IMR-90 (cell line): ENCODE results near the gene RFPL4AL1. TPM values are rescaled to one million over a fixed set of nuclear protein-coding genes. Genes with fewer than 3 reads are reported as not detected.
"Not testable (repeated sequence)": the region's sequence is repeated elsewhere in the genome, so short reads cannot be mapped to it uniquely, and the experiment has no call there.

Experiments used
- ATAC-seq: fragments of 200-7000 bp; cut with Tn5 transposase; 2 replicates; pipeline ENCODE4 v1.9.1; 2020; ENCODE audit warnings: low read depth, mild to moderate bottlenecking, moderate library complexity
- BruUV-seq: library from RNA; stranded (reverse); fragments of 400-500 nt; replicated peaks from 2 replicates; lab custom pipeline; 2021; lab: Mats Ljungman, UMichigan
- CTCF ChIA-PET: fragments of 300-600 bp; formaldehyde crosslinking; extraction: SDS; loops from one replicate; lab custom pipeline; 2021; ENCODE audit warnings: antibody characterized with exemption; lab: Yijun Ruan, JAX
- POLR2A ChIA-PET: fragments of 300-600 bp; sonication (Branson Sonifier 250); formaldehyde crosslinking; loops from one replicate; lab custom pipeline; 2022; ENCODE audit warnings: antibody characterized with exemption; ENCODE audit not compliant: unreplicated experiment; lab: Charles Lee
- DNase-seq: peaks from one replicate; pipeline ENCODE4 v3.0.0; 2013
- H2AFZ ChIP-seq: replicated peaks from 2 replicates; pipeline ENCODE3; 2013; ENCODE audit warnings: low read length, mild to moderate bottlenecking; ENCODE audit not compliant: poor library complexity
- H2AK5ac ChIP-seq: 2 replicates; pipeline ENCODE4 v1.6.1; 2013; ENCODE audit warnings: low read depth, low read length, inconsistent platforms
- H2AK9ac ChIP-seq: replicated peaks from 2 replicates; pipeline ENCODE3; 2013; ENCODE audit warnings: mild to moderate bottlenecking, low read depth, low read length, moderate library complexity; ENCODE audit not compliant: poor library complexity
- H2BK120ac ChIP-seq: 2 replicates; pipeline ENCODE4 v1.6.1; 2013; ENCODE audit warnings: low read depth, low read length, inconsistent platforms
- H2BK15ac ChIP-seq: 3 replicates; pipeline ENCODE4 v1.6.1; 2013; ENCODE audit warnings: low read depth, low read length, inconsistent platforms
- H2BK20ac ChIP-seq: 2 replicates; pipeline ENCODE4 v1.6.1; 2013; ENCODE audit warnings: low read depth, mild to moderate bottlenecking, inconsistent platforms, low read length, moderate library complexity
- H2BK5ac ChIP-seq: 2 replicates; pipeline ENCODE4 v1.6.1; 2013; ENCODE audit warnings: mild to moderate bottlenecking, low read depth, low read length, inconsistent platforms; ENCODE audit not compliant: poor library complexity, severe bottlenecking
- H3K14ac ChIP-seq: replicated peaks from 2 replicates; pipeline ENCODE4 v1.6.1; 2013; ENCODE audit warnings: low read depth, low read length, inconsistent platforms
- H3K18ac ChIP-seq: 2 replicates; pipeline ENCODE4 v1.6.1; 2013; ENCODE audit warnings: low read depth, low read length, control low read depth
- H3K23ac ChIP-seq: 2 replicates; pipeline ENCODE4 v1.6.1; 2013; ENCODE audit warnings: low read depth, low read length, inconsistent platforms
- H3K27ac ChIP-seq: 2 replicates; pipeline ENCODE4 v1.5.1; 2013; ENCODE audit warnings: mild to moderate bottlenecking, control low read depth, low read length; ENCODE audit not compliant: insufficient read depth
- H3K27me3 ChIP-seq: 2 replicates; pipeline ENCODE4 v1.6.1; 2013; ENCODE audit warnings: low read length; ENCODE audit not compliant: control insufficient read depth, insufficient read depth
- H3K36me3 ChIP-seq: 2 replicates; pipeline ENCODE4 v1.6.1; 2013; ENCODE audit warnings: low read length, mixed read lengths; ENCODE audit not compliant: control insufficient read depth, insufficient read depth
- H3K4ac ChIP-seq: 2 replicates; pipeline ENCODE4 v1.6.1; 2013; ENCODE audit warnings: low read depth, low read length, inconsistent platforms
- H3K4me1 ChIP-seq: 2 replicates; pipeline ENCODE4 v1.6.1; 2013; ENCODE audit warnings: low read length, mixed read lengths; ENCODE audit not compliant: control insufficient read depth, insufficient read depth
- H3K4me2 ChIP-seq: 2 replicates; pipeline ENCODE4 v1.6.1; 2013; ENCODE audit warnings: low read depth, mild to moderate bottlenecking, control low read depth, low read length, moderate library complexity
- H3K4me3 ChIP-seq: 2 replicates; pipeline ENCODE4 v1.5.1; 2013; ENCODE audit warnings: low read depth, mild to moderate bottlenecking, control low read depth, low read length, moderate library complexity; ENCODE audit not compliant: insufficient read depth
- H3K56ac ChIP-seq: 2 replicates; pipeline ENCODE4 v1.6.1; 2013; ENCODE audit warnings: low read length, inconsistent platforms; ENCODE audit not compliant: insufficient read depth; ENCODE audit errors: extremely low read depth
- H3K79me1 ChIP-seq, 2 experiments: 2 replicates each; pipeline ENCODE4 v1.6.1; 2013; ENCODE audit warnings: low read length in 2 of 2, inconsistent platforms in 1 of 2, low read depth in 1 of 2
- H3K9ac ChIP-seq: 2 replicates; pipeline ENCODE4 v1.6.1; 2013; ENCODE audit warnings: low read depth, low read length, control low read depth
- H3K9me1 ChIP-seq: 2 replicates; pipeline ENCODE4 v1.6.1; 2013; ENCODE audit warnings: low read length, inconsistent platforms; ENCODE audit not compliant: insufficient read depth
- H3K9me3 ChIP-seq: 2 replicates; pipeline ENCODE4 v1.6.1; 2013; ENCODE audit warnings: low read length; ENCODE audit not compliant: control insufficient read depth, insufficient read depth
- H4K20me1 ChIP-seq: 2 replicates; pipeline ENCODE4 v1.6.1; 2013; ENCODE audit warnings: low read length, inconsistent platforms; ENCODE audit not compliant: insufficient read depth
- H4K5ac ChIP-seq: 2 replicates; pipeline ENCODE4 v1.6.1; 2013; ENCODE audit warnings: mild to moderate bottlenecking, low read depth, low read length, control low read depth
- H4K8ac ChIP-seq, 2 experiments: 2 replicates each; pipeline ENCODE4 v1.6.1; 2013; ENCODE audit warnings: low read depth in 2 of 2, low read length in 2 of 2, control low read depth in 1 of 2, inconsistent platforms in 1 of 2
- H4K91ac ChIP-seq: 2 replicates; pipeline ENCODE4 v1.6.1; 2013; ENCODE audit warnings: low read depth, low read length, inconsistent platforms; ENCODE audit not compliant: insufficient read depth
- WGBS, 2 experiments: methylation state at CpG; one replicate each; pipeline versions ENCODE4 v1.1.5 to v1.1.7; 2013; ENCODE audit warnings: missing lambda C conversion rate in 2 of 2; ENCODE audit not compliant: insufficient read length in 1 of 2; ENCODE audit errors: extremely low coverage in 2 of 2; 5-methylcytosine and 5-hydroxymethylcytosine counted together
- dilution Hi-C: fragments of 300-500 bp; cut with HindIII; formaldehyde crosslinking; loops from one replicate; pipeline ENCODE4 v1.14.3; 2018; ENCODE audit warnings: low sequenced_read_pairs; ENCODE audit not compliant: unreplicated experiment
- in situ Hi-C: fragments of 300-500 bp; cut with MboI; formaldehyde crosslinking; loops from 3 replicates; pipeline ENCODE4 v1.14.3; 2019; ENCODE audit warnings: low sequenced_read_pairs, inconsistent platforms, mixed read lengths
- intact Hi-C: fragments of 100-400 bp; cut with micrococcal nuclease; formaldehyde crosslinking; loops from 2 replicates; pipeline ENCODE4 v1.10.0; 2022
- polyA plus RNA-seq, 3 experiments: library from polyadenylated mRNA; depleted of rRNA; stranded (reverse); fragments of >200 nt; gene quantifications; 2 replicates each; pipeline ENCODE4 v1.2.3, GENCODE V29; 2012; ENCODE audit warnings: low replicate concordance in 1 of 3
- total RNA-seq: library from RNA; depleted of rRNA; stranded (reverse); fragments of >200 nt; gene quantifications from 2 replicates; pipeline ENCODE4 v1.2.3, GENCODE V29; 2012

The RFPL4AL1 gene
- total and polyA plus RNA-seq, 2 of the 4 experiments (the other 2 are of a cell fraction), result not detected

GRCh38 chr19:55756808-55757207 is 12.1 kb upstream of the RFPL4AL1 start:
- dilution Hi-C loops, H3K14ac ChIP-seq, H2BK120ac ChIP-seq, H2BK20ac ChIP-seq, H2BK15ac ChIP-seq, H3K56ac ChIP-seq, DNase-seq, H2BK5ac ChIP-seq, H4K20me1 ChIP-seq, H3K79me1 ChIP-seq, H3K27me3 ChIP-seq, H3K4me1 ChIP-seq, in situ Hi-C loops, H2AK9ac ChIP-seq, H3K4ac ChIP-seq, ATAC-seq, H3K36me3 ChIP-seq, H3K9me1 ChIP-seq, H3K27ac ChIP-seq, H2AFZ ChIP-seq, BruUV-seq, H3K9ac ChIP-seq, H4K91ac ChIP-seq, POLR2A ChIA-PET, H4K8ac ChIP-seq, H3K4me2 ChIP-seq, H3K23ac ChIP-seq, intact Hi-C loops, H3K18ac ChIP-seq, H2AK5ac ChIP-seq, H4K5ac ChIP-seq, H3K9me3 ChIP-seq, CTCF ChIA-PET, H3K4me3 ChIP-seq: not testable (repeated sequence)
- 35% methylated on average over 2 of the region's 4 CpGs; no CpG with 5 or more reads in 1 of the 2 experiments for WGBS, 2 experiments

GRCh38 chr19:55758797-55759196 is 10.1 kb upstream of the RFPL4AL1 start, which contains the start of gene RFPL4A:
RFPL4A (plus strand) TSS chr19:55759097; CDS start chr19:55761801, 2,704 bp downstream.
- H3K18ac ChIP-seq, H3K79me1 ChIP-seq, CTCF ChIA-PET, H3K9me3 ChIP-seq, in situ Hi-C loops, H2AFZ ChIP-seq, H3K4me1 ChIP-seq, H3K36me3 ChIP-seq, H3K56ac ChIP-seq, H3K4me3 ChIP-seq, H3K4ac ChIP-seq, H4K8ac ChIP-seq, H3K27me3 ChIP-seq, H4K20me1 ChIP-seq, H2BK5ac ChIP-seq, H3K9me1 ChIP-seq, H4K5ac ChIP-seq, POLR2A ChIA-PET, H3K14ac ChIP-seq, H2AK5ac ChIP-seq, H2BK120ac ChIP-seq, H3K4me2 ChIP-seq, H3K23ac ChIP-seq, H2BK15ac ChIP-seq, H3K27ac ChIP-seq, H2BK20ac ChIP-seq, dilution Hi-C loops, H3K9ac ChIP-seq, BruUV-seq, ATAC-seq, H2AK9ac ChIP-seq, DNase-seq, intact Hi-C loops, H4K91ac ChIP-seq: not testable (repeated sequence)
- WGBS, 2 experiments, result no CpG with 5 or more reads among the region's 3 CpGs
